ENCODE measurements around the gene KLHL17. TPM values are rescaled to one million over a fixed set of nuclear protein-coding genes. Genes with fewer than 3 reads are reported as not detected.

Gene KLHL17
- total RNA-seq, 5 donors from 2014 or later (not counting 1 experiment from before 2014, with no cell fraction given), result 17.5 to 45.3 (median 37.1) TPM

DNA sequence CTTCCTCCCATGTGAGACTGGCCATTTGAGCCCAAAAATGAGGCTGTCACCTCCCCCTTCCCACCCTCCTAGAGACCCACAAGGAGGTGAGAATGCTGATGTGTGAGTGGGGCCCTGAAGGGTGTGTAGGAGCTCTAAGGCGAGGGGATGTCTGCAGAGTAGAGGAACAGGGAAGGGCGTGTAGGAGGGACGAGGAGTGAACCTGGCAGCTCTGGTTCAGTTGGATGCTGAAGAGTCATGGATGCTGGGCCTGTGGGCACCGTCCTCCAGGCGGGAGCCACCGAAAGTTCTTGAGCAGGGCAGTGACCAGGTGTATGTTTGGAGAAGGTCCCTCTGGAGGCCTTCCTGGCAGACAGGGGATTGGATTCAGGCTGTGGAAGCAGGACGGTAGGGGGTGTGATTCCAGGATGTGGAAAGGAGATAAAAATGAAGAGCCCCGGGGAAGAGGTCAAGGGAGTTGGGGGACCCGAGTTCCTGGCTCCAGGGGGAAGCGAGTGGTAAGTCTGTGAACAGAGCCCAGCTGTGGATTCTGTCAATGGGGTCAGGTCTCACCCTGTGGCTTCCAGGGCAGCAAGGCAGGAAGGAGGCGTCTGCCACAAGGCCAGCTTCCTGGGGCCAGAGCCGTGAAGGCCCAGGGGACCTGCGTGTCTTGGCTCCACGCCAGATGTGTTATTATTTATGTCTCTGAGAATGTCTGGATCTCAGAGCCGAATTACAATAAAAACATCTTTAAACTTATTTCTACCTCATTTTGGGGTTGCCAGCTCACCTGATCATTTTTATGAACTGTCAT lies 28.8 kb upstream of the KLHL17 start:
- no peak for DNase-seq
- Mint-ChIP-seq H3K27ac (no peak overlapping the region), H3K4me3 (peak overlapping the region in 1 of 3 donors; percentile 32), H3K36me3 (no peaks in the 10 kb centered on the region), H3K4me1 (peaks cover 3 to 5% (median 3%) of the 10 kb centered on the region in 3 donors), H3K9me3 (no peaks in the 10 kb centered on the region), H3K27me3 (peaks cover 18 to 40% of the 10 kb centered on the region in 2 donors)
- ATAC-seq (replicated peaks in 1 of 4), result no peak
- Histone ChIP-seq H3K27me3 (replicated peaks in 1 of 2; ENCODE audit: control insufficient read depth in 2 of 2, extremely low read depth in 1 of 2, insufficient read depth in 2 of 2, low read length in 1 of 2) (peaks cover 0 to 70% of the 10 kb centered on the region in 2 experiments), H3K27ac (ENCODE audit: low read length) (no peak overlapping the region), H3K4me3 (ENCODE audit: control insufficient read depth in 1 of 2, extremely low read depth in 1 of 2, low read length in 1 of 2) (no peak overlapping the region), H3K36me3 (ENCODE audit: control insufficient read depth in 2 of 2, extremely low read depth in 1 of 2, insufficient read depth in 1 of 2, low read length in 1 of 2) (no peaks in the 10 kb centered on the region), H3K4me1 (ENCODE audit: control insufficient read depth in 1 of 2, extremely low read depth in 1 of 2, insufficient read depth in 2 of 2, low read length in 2 of 2) (peaks cover 0 to 13% of the 10 kb centered on the region in 2 experiments), H3K9me3 (no peaks in the 10 kb centered on the region)
- 65% methylated on average over 10 of the region's 15 CpGs for WGBS (ENCODE audit: insufficient coverage)
- ChIA-PET POLR2A (no interaction called here), CTCF (no interaction called here)

DNA sequence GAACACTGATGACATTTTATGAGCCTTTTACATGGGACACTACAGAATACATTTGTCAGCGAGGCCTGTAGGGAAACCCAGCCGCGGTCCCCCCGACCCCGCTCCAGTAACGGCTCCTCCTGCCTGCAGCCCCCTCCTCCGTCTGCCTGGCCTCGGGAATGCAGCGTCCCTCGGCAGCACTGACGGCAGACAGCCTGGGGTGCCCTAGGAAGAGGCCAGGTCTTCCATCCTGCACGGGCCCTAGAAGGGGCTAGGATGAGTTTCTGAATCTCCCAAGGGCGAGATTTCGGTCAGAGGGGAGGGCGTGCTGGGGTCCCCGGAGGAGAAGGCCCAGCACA lies 28.2 kb upstream of the KLHL17 start:
- H3K36me3 ChIP-seq (ENCODE audit: control insufficient read depth in 2 of 2, extremely low read depth in 1 of 2, insufficient read depth in 1 of 2, low read length in 1 of 2), result no peaks in the 10 kb centered on the region
- DNase-seq, result no peak
- peaks cover 3 to 5% (median 3%) of the 10 kb centered on the region in 3 donors for H3K4me1 Mint-ChIP-seq
- no peaks in the 10 kb centered on the region for H3K9me3 Mint-ChIP-seq
- no peak for ATAC-seq (replicated peaks in 1 of 4)
- no peak overlapping the region for H3K27ac Mint-ChIP-seq
- H3K27me3 ChIP-seq (replicated peaks in 1 of 2; ENCODE audit: control insufficient read depth in 2 of 2, extremely low read depth in 1 of 2, insufficient read depth in 2 of 2, low read length in 1 of 2), result peaks cover 0 to 68% of the 10 kb centered on the region in 2 experiments
- peaks cover 15 to 39% of the 10 kb centered on the region in 2 donors for H3K27me3 Mint-ChIP-seq
- peaks cover 0 to 13% of the 10 kb centered on the region in 2 experiments for H3K4me1 ChIP-seq (ENCODE audit: control insufficient read depth in 1 of 2, extremely low read depth in 1 of 2, insufficient read depth in 2 of 2, low read length in 2 of 2)
- H3K36me3 Mint-ChIP-seq, result no peaks in the 10 kb centered on the region
- 86% methylated on average over 16 of the region's 16 CpGs for WGBS (ENCODE audit: insufficient coverage)
- CTCF ChIA-PET, result no interaction called here
- no peaks in the 10 kb centered on the region for H3K9me3 ChIP-seq
- H3K4me3 ChIP-seq (ENCODE audit: control insufficient read depth in 1 of 2, extremely low read depth in 1 of 2, low read length in 1 of 2), result no peak overlapping the region
- POLR2A ChIA-PET, result no interaction called here
- H3K4me3 Mint-ChIP-seq, result no peak overlapping the region
- H3K27ac ChIP-seq (ENCODE audit: low read length), result no peak overlapping the region

DNA sequence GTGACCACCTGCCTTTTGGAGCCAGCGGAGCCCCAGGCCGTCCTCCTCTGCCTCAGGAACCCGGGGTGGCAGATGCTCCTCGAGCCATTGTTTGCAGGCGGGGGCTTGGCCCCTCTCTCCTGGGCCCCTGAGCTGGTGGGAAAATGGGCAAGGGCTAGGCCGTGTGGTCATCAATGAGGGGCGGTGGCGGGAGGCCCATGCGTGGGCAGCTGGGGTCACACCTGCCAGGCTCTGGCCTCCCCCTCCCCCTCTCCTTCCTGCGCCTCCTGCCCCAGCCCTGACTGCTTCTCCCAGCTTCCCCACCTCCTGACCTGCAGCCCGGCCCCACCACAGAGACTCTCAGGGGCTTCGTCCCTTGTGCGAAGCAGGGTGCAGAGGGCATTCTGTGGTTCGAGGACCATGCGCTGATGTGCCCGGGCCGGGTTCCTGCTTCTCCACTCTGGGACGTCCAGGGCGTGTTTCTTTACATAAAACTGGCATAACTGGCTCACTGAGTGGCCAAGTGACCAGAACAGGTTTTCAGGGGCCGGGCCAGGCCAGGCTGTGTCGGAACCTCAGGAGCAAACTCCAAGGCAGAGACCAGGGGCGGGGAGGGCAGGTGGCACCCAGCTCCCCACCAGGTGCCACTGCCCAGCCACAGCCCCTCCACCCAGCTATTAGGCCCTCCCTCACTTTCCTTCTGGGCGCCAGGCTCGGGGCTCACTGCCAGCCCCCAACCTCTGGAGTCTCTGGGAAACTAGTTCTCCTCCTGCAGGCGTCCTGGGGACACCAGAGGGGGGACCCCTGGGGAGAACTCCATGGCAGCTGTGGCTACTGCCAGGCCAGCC lies 27.4 kb upstream of the KLHL17 start:
- H3K9me3 ChIP-seq, result no peaks in the 10 kb centered on the region
- Mint-ChIP-seq H3K27ac (no peak overlapping the region), H3K27me3 (peaks cover 18 to 37% of the 10 kb centered on the region in 2 donors), H3K9me3 (no peaks in the 10 kb centered on the region), H3K36me3 (no peaks in the 10 kb centered on the region), H3K4me3 (no peak overlapping the region), H3K4me1 (peaks cover 3 to 5% (median 3%) of the 10 kb centered on the region in 3 donors)
- POLR2A ChIA-PET, result no interaction called here
- CTCF ChIA-PET, result no interaction called here
- no peak for ATAC-seq (replicated peaks in 1 of 4)
- DNase-seq, result no peak
- no peak overlapping the region for H3K27ac ChIP-seq (ENCODE audit: low read length)
- no peaks in the 10 kb centered on the region for H3K36me3 ChIP-seq (ENCODE audit: control insufficient read depth in 2 of 2, extremely low read depth in 1 of 2, insufficient read depth in 1 of 2, low read length in 1 of 2)
- peaks cover 0 to 13% of the 10 kb centered on the region in 2 experiments for H3K4me1 ChIP-seq (ENCODE audit: control insufficient read depth in 1 of 2, extremely low read depth in 1 of 2, insufficient read depth in 2 of 2, low read length in 2 of 2)
- H3K4me3 ChIP-seq (ENCODE audit: control insufficient read depth in 1 of 2, extremely low read depth in 1 of 2, low read length in 1 of 2), result no peak overlapping the region
- WGBS (ENCODE audit: insufficient coverage), result 80% methylated on average over 21 of the region's 25 CpGs
- H3K27me3 ChIP-seq (replicated peaks in 1 of 2; ENCODE audit: control insufficient read depth in 2 of 2, extremely low read depth in 1 of 2, insufficient read depth in 2 of 2, low read length in 1 of 2), result peaks cover 0 to 68% of the 10 kb centered on the region in 2 experiments

DNA sequence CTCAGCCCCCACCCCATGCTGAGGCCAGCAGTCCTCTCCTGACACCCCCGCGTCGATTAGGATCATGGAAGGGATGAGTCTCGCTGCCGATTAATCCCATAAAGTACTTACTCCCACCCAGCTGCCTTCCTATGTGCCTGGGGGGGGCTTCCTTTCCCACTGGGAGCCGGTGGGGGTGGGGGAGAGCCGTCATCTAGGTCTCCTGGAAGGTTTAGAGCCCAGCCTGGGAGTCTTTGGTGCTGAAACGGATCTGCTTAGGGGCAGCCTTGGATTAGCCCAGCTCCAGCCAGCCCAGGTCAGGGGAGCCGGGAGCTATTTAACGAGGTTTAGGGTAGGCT lies 26.8 kb upstream of the KLHL17 start:
- DNase-seq (no peak), ATAC-seq (replicated peaks in 1 of 4) (no peak)
- WGBS (ENCODE audit: insufficient coverage), result 48% methylated on average over 3 of the region's 10 CpGs
- H3K4me3 ChIP-seq (ENCODE audit: control insufficient read depth in 1 of 2, extremely low read depth in 1 of 2, low read length in 1 of 2), result no peak overlapping the region
- ChIA-PET POLR2A (no interaction called here), CTCF (no interaction called here)
- Mint-ChIP-seq H3K4me1 (peaks cover 3 to 5% (median 3%) of the 10 kb centered on the region in 3 donors), H3K4me3 (no peak overlapping the region), H3K36me3 (no peaks in the 10 kb centered on the region), H3K27ac (no peak overlapping the region), H3K9me3 (no peaks in the 10 kb centered on the region), H3K27me3 (peaks cover 22 to 41% of the 10 kb centered on the region in 2 donors)
- H3K27ac ChIP-seq (ENCODE audit: low read length), result no peak overlapping the region
- H3K4me1 ChIP-seq (ENCODE audit: control insufficient read depth in 1 of 2, extremely low read depth in 1 of 2, insufficient read depth in 2 of 2, low read length in 2 of 2), result peaks cover 0 to 13% of the 10 kb centered on the region in 2 experiments
- H3K9me3 ChIP-seq, result no peaks in the 10 kb centered on the region
- no peaks in the 10 kb centered on the region for H3K36me3 ChIP-seq (ENCODE audit: control insufficient read depth in 2 of 2, extremely low read depth in 1 of 2, insufficient read depth in 1 of 2, low read length in 1 of 2)
- H3K27me3 ChIP-seq (replicated peaks in 1 of 2; ENCODE audit: control insufficient read depth in 2 of 2, extremely low read depth in 1 of 2, insufficient read depth in 2 of 2, low read length in 1 of 2), result peaks cover 0 to 71% of the 10 kb centered on the region in 2 experiments

GRCh38 chr1:934991-935750 lies 25.2 kb upstream of the KLHL17 start:
- WGBS (ENCODE audit: insufficient coverage), result 35% methylated on average over 34 of the region's 37 CpGs
- no peak for ATAC-seq (replicated peaks in 1 of 4)

DNA sequence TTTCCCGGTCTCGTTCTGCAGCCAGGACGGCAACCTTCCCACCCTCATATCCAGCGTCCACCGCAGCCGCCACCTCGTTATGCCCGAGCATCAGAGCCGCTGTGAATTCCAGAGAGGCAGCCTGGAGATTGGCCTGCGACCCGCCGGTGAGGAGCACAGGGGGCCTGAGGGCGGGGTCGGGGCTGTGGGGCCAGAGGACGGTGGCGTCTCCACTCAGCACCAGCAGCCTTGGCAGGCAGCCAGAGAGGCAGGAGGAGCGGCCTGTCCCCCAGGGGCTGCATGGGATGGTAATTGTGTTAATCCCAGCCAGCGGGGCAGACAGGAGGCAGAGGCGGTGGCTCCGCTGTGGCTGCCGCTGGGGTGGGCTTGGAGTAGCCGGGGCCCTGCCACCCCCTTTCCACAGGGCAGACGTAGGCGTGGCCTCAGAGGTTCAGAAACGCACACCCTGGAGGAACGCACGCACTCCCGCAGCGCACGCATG lies 24.6 kb upstream of the KLHL17 start:
- POLR2A ChIA-PET, result no interaction called here

More at GRCh38 chr1:934991-935750, 25.2 kb upstream of the KLHL17 start:
- no peak overlapping the region for H3K27ac ChIP-seq (ENCODE audit: low read length)
- H3K9me3 ChIP-seq, result no peaks in the 10 kb centered on the region
- Mint-ChIP-seq H3K27ac (no peak overlapping the region), H3K27me3 (peaks cover 26 to 47% of the 10 kb centered on the region in 2 donors), H3K36me3 (no peaks in the 10 kb centered on the region), H3K9me3 (no peaks in the 10 kb centered on the region), H3K4me1 (peaks cover 3 to 5% (median 3%) of the 10 kb centered on the region in 3 donors), H3K4me3 (peak overlapping the region in 1 of 3 donors; percentile 53)
- H3K4me1 ChIP-seq (ENCODE audit: control insufficient read depth in 1 of 2, extremely low read depth in 1 of 2, insufficient read depth in 2 of 2, low read length in 2 of 2), result peaks cover 0 to 18% of the 10 kb centered on the region in 2 experiments
- ChIA-PET POLR2A (no interaction called here), CTCF (no interaction called here)
- H3K27me3 ChIP-seq (replicated peaks in 1 of 2; ENCODE audit: control insufficient read depth in 2 of 2, extremely low read depth in 1 of 2, insufficient read depth in 2 of 2, low read length in 1 of 2), result peaks cover 0 to 77% of the 10 kb centered on the region in 2 experiments
- DNase-seq, result no peak
- no peaks in the 10 kb centered on the region for H3K36me3 ChIP-seq (ENCODE audit: control insufficient read depth in 2 of 2, extremely low read depth in 1 of 2, insufficient read depth in 1 of 2, low read length in 1 of 2)
- H3K4me3 ChIP-seq (ENCODE audit: control insufficient read depth in 1 of 2, extremely low read depth in 1 of 2, low read length in 1 of 2), result no peak overlapping the region

More for the DNA sequence above, 24.6 kb upstream of the KLHL17 start:
- Histone ChIP-seq H3K27ac (ENCODE audit: low read length) (no peak overlapping the region), H3K9me3 (no peaks in the 10 kb centered on the region), H3K36me3 (ENCODE audit: control insufficient read depth in 2 of 2, extremely low read depth in 1 of 2, insufficient read depth in 1 of 2, low read length in 1 of 2) (no peaks in the 10 kb centered on the region), H3K4me1 (ENCODE audit: control insufficient read depth in 1 of 2, extremely low read depth in 1 of 2, insufficient read depth in 2 of 2, low read length in 2 of 2) (peaks cover 4 to 24% of the 10 kb centered on the region in 2 experiments), H3K4me3 (ENCODE audit: control insufficient read depth in 1 of 2, extremely low read depth in 1 of 2, low read length in 1 of 2) (no peak overlapping the region), H3K27me3 (replicated peaks in 1 of 2; ENCODE audit: control insufficient read depth in 2 of 2, extremely low read depth in 1 of 2, insufficient read depth in 2 of 2, low read length in 1 of 2) (peaks cover 0 to 82% of the 10 kb centered on the region in 2 experiments)
- CTCF ChIA-PET, result no interaction called here
- no peak for DNase-seq
- Mint-ChIP-seq H3K27me3 (peaks cover 26 to 50% of the 10 kb centered on the region in 2 donors), H3K36me3 (no peaks in the 10 kb centered on the region), H3K9me3 (no peaks in the 10 kb centered on the region), H3K4me1 (peaks cover 5 to 7% (median 6%) of the 10 kb centered on the region in 3 donors), H3K4me3 (no peak overlapping the region), H3K27ac (no peak overlapping the region)
- ATAC-seq (replicated peaks in 1 of 4), result no peak
- WGBS (ENCODE audit: insufficient coverage), result 47% methylated on average over 27 of the region's 30 CpGs

Data from T-cell (primary cell).